H9 (cell line): ENCODE results near the gene PITX1. TPM values are rescaled to one million over a fixed set of nuclear protein-coding genes. Genes with fewer than 3 reads are reported as not detected.

ENCODE experiments used
- DNase-seq: peaks from one replicate; pipeline ENCODE4 v3.0.0-alpha.2; 2017
- H2AFZ ChIP-seq: one replicate; pipeline ENCODE4 v1.6.1; 2013; ENCODE audit warnings: mild to moderate bottlenecking, low read length, control low read depth, moderate library complexity
- H2AK5ac ChIP-seq: 2 replicates; pipeline ENCODE4 v1.6.1; 2013; ENCODE audit warnings: low read length, control low read depth, mixed read lengths; ENCODE audit not compliant: insufficient read length
- H2BK120ac ChIP-seq: one replicate; pipeline ENCODE4 v1.6.1; 2013; ENCODE audit warnings: low read depth, mild to moderate bottlenecking, low read length, control low read depth, inconsistent platforms; ENCODE audit not compliant: poor library complexity, severe bottlenecking
- H2BK12ac ChIP-seq: 2 replicates; pipeline ENCODE4 v1.6.1; 2013; ENCODE audit warnings: low read length, control low read depth, mixed read lengths, low read depth; ENCODE audit not compliant: insufficient read length
- H2BK15ac ChIP-seq: 2 replicates; pipeline ENCODE4 v1.6.1; 2013; ENCODE audit warnings: low read depth, low read length, control low read depth
- H2BK20ac ChIP-seq: one replicate; pipeline ENCODE4 v1.6.1; 2013; ENCODE audit warnings: low read depth, mild to moderate bottlenecking, low read length, control low read depth, inconsistent platforms; ENCODE audit not compliant: poor library complexity, severe bottlenecking
- H2BK5ac ChIP-seq: 2 replicates; pipeline ENCODE4 v1.6.1; 2013; ENCODE audit warnings: low read length, control low read depth, mixed read lengths; ENCODE audit not compliant: insufficient read length
- H3K14ac ChIP-seq: 2 replicates; pipeline ENCODE4 v1.6.1; 2013; ENCODE audit warnings: low read length, control low read depth; ENCODE audit not compliant: insufficient read depth
- H3K18ac ChIP-seq: 2 replicates; pipeline ENCODE4 v1.6.1; 2013; ENCODE audit warnings: low read depth, mild to moderate bottlenecking, mixed read lengths, low read length, control low read depth; ENCODE audit not compliant: insufficient read length
- H3K23ac ChIP-seq: 2 replicates; pipeline ENCODE4 v1.6.1; 2013; ENCODE audit warnings: low read length, control low read depth, mixed read lengths, low read depth; ENCODE audit not compliant: insufficient read length
- H3K23me2 ChIP-seq: 2 replicates; pipeline ENCODE4 v1.6.1; 2013; ENCODE audit warnings: low read depth, mild to moderate bottlenecking, mixed read lengths, low read length, control low read depth; ENCODE audit not compliant: insufficient read length, poor library complexity, severe bottlenecking
- H3K27ac ChIP-seq: 2 replicates; pipeline ENCODE4 v1.5.1; 2013; ENCODE audit warnings: low read length, control low read depth, mixed read lengths, low read depth; ENCODE audit not compliant: insufficient read length
- H3K27me3 ChIP-seq: 2 replicates; pipeline ENCODE4 v1.6.1; 2013; ENCODE audit warnings: low read length, control low read depth, inconsistent platforms; ENCODE audit not compliant: insufficient read depth
- H3K4ac ChIP-seq: 2 replicates; pipeline ENCODE4 v1.6.1; 2013; ENCODE audit warnings: low read depth, mild to moderate bottlenecking, control low read depth, inconsistent platforms, low read length, moderate library complexity
- H3K4me1 ChIP-seq: 2 replicates; pipeline ENCODE4 v1.6.1; 2013; ENCODE audit warnings: low read length, control low read depth, inconsistent platforms; ENCODE audit not compliant: insufficient read depth
- H3K4me2 ChIP-seq: 2 replicates; pipeline ENCODE4 v1.6.1; 2013; ENCODE audit warnings: low read length, control low read depth, mixed read lengths; ENCODE audit not compliant: insufficient read length, insufficient read depth
- H3K56ac ChIP-seq: 2 replicates; pipeline ENCODE4 v1.6.1; 2013; ENCODE audit warnings: low read depth, mild to moderate bottlenecking, mixed read lengths, low read length, control low read depth; ENCODE audit not compliant: insufficient read length
- H3K79me1 ChIP-seq: 2 replicates; pipeline ENCODE4 v1.6.1; 2013; ENCODE audit warnings: low read depth, mild to moderate bottlenecking, moderate library complexity, low read length, control low read depth, inconsistent platforms; ENCODE audit not compliant: insufficient read depth, poor library complexity, severe bottlenecking
- H3K79me2 ChIP-seq: 2 replicates; pipeline ENCODE4 v1.6.1; 2013; ENCODE audit warnings: low read length, control low read depth, inconsistent platforms; ENCODE audit not compliant: insufficient read depth
- H3K9ac ChIP-seq: 2 replicates; pipeline ENCODE4 v1.6.1; 2013; ENCODE audit warnings: low read length, control low read depth, mixed read lengths; ENCODE audit not compliant: insufficient read length; ENCODE audit errors: extremely low read depth
- H3K9me3 ChIP-seq: one replicate; pipeline ENCODE4 v1.6.1; 2013; ENCODE audit warnings: low read depth, low read length, inconsistent platforms; ENCODE audit not compliant: control insufficient read depth
- H3T11ph ChIP-seq: one replicate; pipeline ENCODE4 v1.6.1; 2013; ENCODE audit warnings: mild to moderate bottlenecking, low read length, control low read depth, inconsistent platforms
- H4K20me1 ChIP-seq: one replicate; pipeline ENCODE4 v1.6.1; 2013; ENCODE audit not compliant: control insufficient read depth, insufficient read length, insufficient read depth
- H4K5ac ChIP-seq: 2 replicates; pipeline ENCODE4 v1.6.1; 2013; ENCODE audit warnings: low read depth, mild to moderate bottlenecking, mixed read lengths, low read length, control low read depth; ENCODE audit not compliant: insufficient read length
- H4K8ac ChIP-seq: replicated peaks from 2 replicates; pipeline ENCODE4 v1.6.1; 2013; ENCODE audit warnings: low read length, control low read depth, mixed read lengths, low read depth; ENCODE audit not compliant: insufficient read length
- H4K91ac ChIP-seq: 2 replicates; pipeline ENCODE4 v1.6.1; 2013; ENCODE audit warnings: low read depth, mild to moderate bottlenecking, moderate library complexity, mixed read lengths, low read length, control low read depth; ENCODE audit not compliant: insufficient read length
- H3K27ac Mint-ChIP-seq, 3 experiments: 2 replicates in 2 of 3; 3 replicates in 1 of 3; pipeline ENCODE4 v1.8.0; 2020 to 2021; ENCODE audit warnings: mixed read lengths in 3 of 3, mild to moderate bottlenecking in 1 of 3, moderate library complexity in 1 of 3
- H3K27me3 Mint-ChIP-seq: 2 replicates; pipeline ENCODE4 v1.8.0; 2021; ENCODE audit warnings: low read depth, mild to moderate bottlenecking, moderate library complexity, mixed read lengths
- H3K36me3 Mint-ChIP-seq, 3 experiments: 2 replicates in 2 of 3; 3 replicates in 1 of 3; pipeline ENCODE4 v1.8.0; 2020 to 2021; ENCODE audit warnings: low read depth in 3 of 3, mixed read lengths in 3 of 3; ENCODE audit not compliant: insufficient read depth in 1 of 3
- H3K4me1 Mint-ChIP-seq, 2 experiments: 2 replicates each; pipeline ENCODE4 v1.8.0; 2020; ENCODE audit warnings: mixed read lengths in 2 of 2
- H3K4me3 Mint-ChIP-seq, 2 experiments: 2 replicates in 1 of 2; 3 replicates in 1 of 2; pipeline ENCODE4 v1.8.0; 2020 to 2021; ENCODE audit warnings: mild to moderate bottlenecking in 2 of 2, mixed read lengths in 2 of 2, moderate library complexity in 1 of 2
- H3K9me3 Mint-ChIP-seq, 2 experiments: 2 replicates in 1 of 2; 3 replicates in 1 of 2; pipeline ENCODE4 v1.8.0; 2020; ENCODE audit warnings: mild to moderate bottlenecking in 2 of 2, mixed read lengths in 2 of 2, moderate library complexity in 1 of 2
- WGBS: extraction: QIAGEN DNeasy Blood & Tissue Kit; methylation state at CpG from one replicate; pipeline ENCODE4 v1.1.7; 2013; ENCODE audit warnings: missing lambda C conversion rate, low lambda C conversion rate, mixed read lengths; ENCODE audit not compliant: insufficient read length; ENCODE audit errors: extremely low coverage; 5-methylcytosine and 5-hydroxymethylcytosine counted together
- total RNA-seq: library from RNA; stranded (reverse); gene quantifications from 2 replicates; pipeline ENCODE4 v1.2.1, GENCODE V29; 2021
- TF ChIP-seq, protein P1 (sequence below): fragments of 200-600 bp; sonication (generic); conservative IDR thresholded peaks from 3 replicates; pipeline ENCODE4 v1.8.0; 2021; ENCODE audit warnings: antibody characterized with exemption, mild to moderate bottlenecking

The PITX1 gene
- total RNA-seq, 1 experiment from 2014 or later, result not detected

DNA sequence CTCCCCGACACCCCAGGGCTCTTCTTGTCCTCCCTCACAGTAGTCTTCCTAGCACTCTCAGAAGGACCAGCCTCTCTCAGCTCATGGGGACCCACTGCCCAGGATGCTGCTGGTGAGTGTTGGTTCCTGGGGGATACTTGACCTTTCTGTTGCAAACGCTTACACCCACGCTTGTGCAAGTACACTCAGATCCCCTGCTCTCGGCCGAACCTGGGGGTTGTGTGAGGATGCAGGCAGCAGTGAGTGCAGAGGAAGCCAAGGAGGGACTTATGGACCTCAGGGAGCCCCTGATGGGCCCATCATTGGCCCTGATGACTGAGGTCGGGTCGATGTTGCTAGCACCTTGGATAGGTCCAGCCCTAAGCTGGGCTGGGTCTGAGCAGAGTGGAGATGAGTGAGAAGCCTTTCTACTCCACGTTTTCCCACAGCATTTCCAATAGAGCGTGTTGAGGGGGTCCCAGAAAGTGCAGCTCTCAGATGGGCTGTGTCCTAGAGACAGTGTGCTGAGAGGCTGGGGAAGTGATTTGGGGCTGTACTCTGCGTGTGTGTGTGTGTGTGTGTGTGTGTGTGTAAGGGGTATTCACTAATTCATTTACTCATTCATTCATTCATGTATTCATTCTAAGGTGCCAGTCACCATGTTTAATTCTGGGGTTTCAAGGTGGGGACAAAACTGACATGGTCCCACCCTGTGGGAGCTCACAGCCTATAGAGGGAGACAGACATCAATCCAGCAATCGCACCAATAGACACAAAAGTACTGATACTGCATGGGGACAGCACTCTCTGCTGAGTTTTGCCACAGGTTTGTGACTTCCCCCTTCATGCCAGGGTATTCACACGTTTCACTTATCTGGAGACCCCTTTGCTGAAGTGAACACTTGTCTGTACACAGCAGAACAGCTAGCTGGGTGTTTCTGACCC lies 25.2 kb upstream of the PITX1 start:
- no peaks in the 10 kb centered on the region for H3K4me1 ChIP-seq
- Mint-ChIP-seq H3K36me3 (no peaks in the 10 kb centered on the region), H3K9me3 (no peaks in the 10 kb centered on the region), H3K27me3 (peaks cover 100% of the 10 kb centered on the region), H3K4me3 (no peak overlapping the region), H3K27ac (no peak overlapping the region), H3K4me1 (no peaks in the 10 kb centered on the region)
- no peak overlapping the region for H3K23ac ChIP-seq
- no peaks in the 10 kb centered on the region for H3K23me2 ChIP-seq
- no peak for DNase-seq
- no peaks in the 10 kb centered on the region for H3K27me3 ChIP-seq
- no peak overlapping the region for H3K14ac ChIP-seq
- no peak overlapping the region for H3K4me2 ChIP-seq
- H4K91ac ChIP-seq, result no peak overlapping the region
- H2BK12ac ChIP-seq, result no peak overlapping the region
- H3K79me1 ChIP-seq, result no peaks in the 10 kb centered on the region
- H3K9ac ChIP-seq, result no peak overlapping the region
- no peak overlapping the region for H3K4ac ChIP-seq
- no peak overlapping the region for H2BK120ac ChIP-seq
- no peak overlapping the region for H3K18ac ChIP-seq
- no peak overlapping the region for H2AK5ac ChIP-seq
- H4K5ac ChIP-seq, result no peak overlapping the region
- H2AFZ ChIP-seq, result no peak overlapping the region
- H4K20me1 ChIP-seq, result no peaks in the 10 kb centered on the region
- no peak overlapping the region for H2BK15ac ChIP-seq
- H4K8ac ChIP-seq, result no peak overlapping the region
- H3K56ac ChIP-seq, result no peak overlapping the region
- no peak overlapping the region for H3T11ph ChIP-seq
- H2BK5ac ChIP-seq, result no peak overlapping the region
- H3K9me3 ChIP-seq, result no peaks in the 10 kb centered on the region
- no CpG with 5 or more reads among the region's 12 CpGs for WGBS
- TF ChIP-seq, protein P1, sequence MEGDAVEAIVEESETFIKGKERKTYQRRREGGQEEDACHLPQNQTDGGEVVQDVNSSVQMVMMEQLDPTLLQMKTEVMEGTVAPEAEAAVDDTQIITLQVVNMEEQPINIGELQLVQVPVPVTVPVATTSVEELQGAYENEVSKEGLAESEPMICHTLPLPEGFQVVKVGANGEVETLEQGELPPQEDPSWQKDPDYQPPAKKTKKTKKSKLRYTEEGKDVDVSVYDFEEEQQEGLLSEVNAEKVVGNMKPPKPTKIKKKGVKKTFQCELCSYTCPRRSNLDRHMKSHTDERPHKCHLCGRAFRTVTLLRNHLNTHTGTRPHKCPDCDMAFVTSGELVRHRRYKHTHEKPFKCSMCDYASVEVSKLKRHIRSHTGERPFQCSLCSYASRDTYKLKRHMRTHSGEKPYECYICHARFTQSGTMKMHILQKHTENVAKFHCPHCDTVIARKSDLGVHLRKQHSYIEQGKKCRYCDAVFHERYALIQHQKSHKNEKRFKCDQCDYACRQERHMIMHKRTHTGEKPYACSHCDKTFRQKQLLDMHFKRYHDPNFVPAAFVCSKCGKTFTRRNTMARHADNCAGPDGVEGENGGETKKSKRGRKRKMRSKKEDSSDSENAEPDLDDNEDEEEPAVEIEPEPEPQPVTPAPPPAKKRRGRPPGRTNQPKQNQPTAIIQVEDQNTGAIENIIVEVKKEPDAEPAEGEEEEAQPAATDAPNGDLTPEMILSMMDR, result no peak
- no peaks in the 10 kb centered on the region for H3K79me2 ChIP-seq
- H3K27ac ChIP-seq, result no peak overlapping the region
- H2BK20ac ChIP-seq, result no peak overlapping the region
